ENCODE results near the gene CLDN12.

GRCh38 chr7:90402785-90403173, 482 bp upstream of the CLDN12 start:
- TF ChIP-seq EZH2 (IDR thresholded peaks at IDR 0.05; ENCODE audit: borderline replicate concordance, low read depth, low read length, severe bottlenecking), result no peak
- TF ChIP-seq CTCF (IDR thresholded peaks at IDR 0.05; ENCODE audit: borderline replicate concordance, extremely low read depth, low read length, poor library complexity, severe bottlenecking), result no peak

Measured in DND-41 (cell line).